HG03457 (cell line): Measurements from ENCODE around the gene TJAP1.

ENCODE experiments used
- ATAC-seq: cut with Tn5 transposase; IDR thresholded peaks from one replicate; pipeline ENCODE4 v1.9.1; 2021; ENCODE audit warnings: moderate number of reproducible peaks; ENCODE audit not compliant: unreplicated experiment

TJAP1 gene

GRCh38 chr6:43477235-43478007, at the start of gene TJAP1:
Gene TJAP1 (plus strand): TSS chr6:43477570. CDS start chr6:43499002, 21,432 bp downstream.
- no peak for ATAC-seq

GRCh38 chr6:43428112-43428570, 49.2 kb upstream of the TJAP1 start:
- ATAC-seq, result no peak

GRCh38 chr6:43428874-43429273, 48.5 kb upstream of the TJAP1 start:
- ATAC-seq, result no peak

GRCh38 chr6:43432009-43432945, 45.1 kb upstream of the TJAP1 start:
- ATAC-seq, result no peak

- no peak for ATAC-seq
Measured at GRCh38 chr6:43433148-43433547, 44.2 kb upstream of the TJAP1 start.

GRCh38 chr6:43434001-43434840, 43.1 kb upstream of the TJAP1 start:
- ATAC-seq, result no peak

GRCh38 chr6:43434943-43435342, 42.4 kb upstream of the TJAP1 start:
- no peak for ATAC-seq

GRCh38 chr6:43435682-43436437, 41.5 kb upstream of the TJAP1 start:
- ATAC-seq, result no peak

GRCh38 chr6:43436577-43437282, 40.6 kb upstream of the TJAP1 start:
- ATAC-seq, result no peak

- no peak for ATAC-seq
Measured at GRCh38 chr6:43437700-43438099, 39.7 kb upstream of the TJAP1 start.

- no peak for ATAC-seq
Measured at GRCh38 chr6:43442935-43443334, 34.4 kb upstream of the TJAP1 start.

- no peak for ATAC-seq
Measured at GRCh38 chr6:43444036-43444435, 33.3 kb upstream of the TJAP1 start.

- no peak for ATAC-seq
Measured at GRCh38 chr6:43444582-43444981, 32.8 kb upstream of the TJAP1 start.

- ATAC-seq, result no peak
Measured at GRCh38 chr6:43445576-43445975, 31.8 kb upstream of the TJAP1 start.

GRCh38 chr6:43447604-43448003, 29.8 kb upstream of the TJAP1 start:
- ATAC-seq, result no peak

GRCh38 chr6:43448916-43449315, 28.5 kb upstream of the TJAP1 start:
- ATAC-seq, result no peak

- ATAC-seq, result no peak
Measured at GRCh38 chr6:43450699-43451131, 26.7 kb upstream of the TJAP1 start.

- no peak for ATAC-seq
Measured at GRCh38 chr6:43451348-43451747, 26.0 kb upstream of the TJAP1 start.

GRCh38 chr6:43451939-43452338, 25.4 kb upstream of the TJAP1 start:
- ATAC-seq, result no peak
